Right ventricle myocardium inferior (tissue), 1 donor: ENCODE results near the gene SORBS1. TPM values are rescaled to one million over a fixed set of nuclear protein-coding genes. Genes with fewer than 3 reads are reported as not detected.
A peak's percentile ranks its signal among the peaks of the same experiment; 100 is the strongest.

ENCODE experiments used
- ATAC-seq: fragments of 200-7000 bp; cut with Tn5 transposase; one replicate; pipeline ENCODE4 v1.9.1; 2020; ENCODE audit warnings: mild to moderate bottlenecking, moderate library complexity
- DNase-seq: peaks from one replicate; pipeline ENCODE4 v3.0.0; 2021; ENCODE audit errors: missing footprints
- intact Hi-C: fragments of 100-400 bp; cut with DNase I; formaldehyde crosslinking; loops from one replicate; pipeline ENCODE4 v1.11.0; 2022
- total RNA-seq: library from RNA; stranded (reverse); fragmentation: NEBNext Ultra II Directional; extraction: Animal tissue kit (Norgen Biotek cat#: 25700); gene quantifications from one replicate; pipeline ENCODE4 v1.2.1, GENCODE V29; 2021
- donor health status: DM: no; HTN: yes; CAD: no; lungs with severe emphysema.

SORBS1 gene
- total RNA-seq, 1 donor from 2014 or later, result 666 TPM

DNA sequence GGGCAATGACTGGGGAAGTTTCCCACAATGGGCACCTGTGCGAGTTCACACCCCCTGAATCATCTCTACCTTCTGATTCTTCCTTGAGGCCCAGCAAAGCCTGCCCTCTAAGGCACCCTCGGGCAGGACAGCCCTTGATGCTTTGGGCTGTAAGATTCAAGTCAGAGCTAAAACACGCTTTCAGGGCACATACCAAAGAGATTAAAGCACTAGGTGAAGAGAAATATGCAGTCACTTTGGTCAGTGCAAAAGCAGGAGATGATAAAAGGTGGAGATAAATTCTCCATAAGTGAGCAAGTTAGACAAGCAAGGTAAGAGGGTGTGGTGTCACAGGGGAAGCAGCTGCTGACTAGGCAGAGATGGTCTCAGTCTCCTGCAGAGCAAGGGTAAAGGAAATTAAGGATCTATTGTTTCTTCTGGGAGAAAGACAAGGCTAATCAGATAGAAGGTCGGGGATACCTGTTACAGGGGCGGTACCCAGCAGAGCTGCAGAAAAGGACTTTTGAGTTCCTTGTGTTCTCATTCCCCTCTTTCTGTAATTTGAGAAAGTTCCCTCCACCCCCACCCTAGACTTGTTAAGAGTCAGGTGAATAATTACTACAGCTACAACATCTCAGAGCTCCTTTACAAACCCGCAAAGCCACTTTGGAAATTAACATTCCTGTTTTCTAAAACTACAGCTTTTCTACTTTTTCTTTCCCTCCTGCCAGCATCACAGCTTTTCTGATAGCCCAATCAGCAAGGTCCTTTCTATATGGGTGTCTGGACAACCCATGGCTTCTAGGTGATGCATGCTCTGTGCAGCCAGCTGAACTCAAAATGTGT is 296.7 kb downstream of the SORBS1 start:
- no peak for DNase-seq
- intact Hi-C loops, result no loop called here

DNA sequence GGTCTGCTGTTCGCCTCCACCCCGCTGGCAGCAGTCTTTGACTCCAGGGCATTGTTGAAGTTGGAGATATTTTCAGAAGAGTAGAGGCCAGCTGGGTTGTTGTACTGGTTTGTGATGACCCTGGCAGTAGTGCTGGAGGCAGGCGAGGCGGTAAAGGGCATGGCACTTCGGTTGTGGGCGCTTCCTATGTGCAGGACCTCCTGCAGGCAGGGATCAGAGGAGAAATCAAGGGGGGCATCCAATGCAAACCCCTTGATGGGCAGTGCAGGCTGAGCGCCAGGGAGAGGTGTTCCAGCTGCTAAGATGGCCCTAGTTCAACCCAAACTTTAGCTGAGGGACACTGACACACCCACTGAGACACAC is 297.3 kb downstream of the SORBS1 start:
- DNase-seq, result no peak
- intact Hi-C loops, result no loop called here
- ATAC-seq, result no peak

More for the DNA sequence above, 296.7 kb downstream of the SORBS1 start:
- no peak for ATAC-seq

DNA sequence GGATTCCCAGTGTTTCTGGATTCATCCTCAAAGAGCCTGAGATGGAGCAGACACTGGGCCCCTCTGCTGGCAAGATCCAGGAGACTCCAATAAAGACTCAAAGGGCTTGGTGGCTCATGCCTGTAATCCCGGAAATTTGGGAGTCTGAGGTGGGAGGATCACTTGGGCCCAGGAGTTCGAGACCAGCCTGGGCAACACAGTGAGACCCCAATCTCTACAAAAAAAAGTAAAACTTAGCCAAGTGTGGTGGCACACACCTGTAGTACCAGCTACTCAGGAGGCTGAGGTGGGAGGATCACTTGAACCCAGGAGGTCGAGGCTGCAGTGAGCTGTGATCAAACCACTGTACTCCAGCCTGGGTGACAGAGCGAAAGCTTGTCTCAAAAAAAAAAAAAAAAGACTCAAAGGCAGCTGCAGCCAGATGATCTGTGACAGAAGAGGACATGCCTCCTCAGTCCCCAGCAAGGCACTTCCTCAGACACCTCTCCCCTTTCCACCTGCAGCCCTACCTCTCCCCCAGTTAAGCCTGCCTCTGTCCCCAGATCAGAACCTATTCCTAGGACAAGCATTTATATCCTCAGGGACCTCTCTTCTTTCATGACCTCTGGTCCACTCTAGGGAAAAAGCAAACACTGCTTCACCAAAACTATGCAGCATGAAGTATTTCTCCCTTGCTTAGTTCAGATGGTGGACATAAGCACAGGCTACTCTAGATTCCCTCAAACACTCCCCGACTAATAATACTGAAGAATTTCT is 298.2 kb downstream of the SORBS1 start:
- intact Hi-C loops, result no loop called here
- ATAC-seq (no peak), DNase-seq (no peak)

DNA sequence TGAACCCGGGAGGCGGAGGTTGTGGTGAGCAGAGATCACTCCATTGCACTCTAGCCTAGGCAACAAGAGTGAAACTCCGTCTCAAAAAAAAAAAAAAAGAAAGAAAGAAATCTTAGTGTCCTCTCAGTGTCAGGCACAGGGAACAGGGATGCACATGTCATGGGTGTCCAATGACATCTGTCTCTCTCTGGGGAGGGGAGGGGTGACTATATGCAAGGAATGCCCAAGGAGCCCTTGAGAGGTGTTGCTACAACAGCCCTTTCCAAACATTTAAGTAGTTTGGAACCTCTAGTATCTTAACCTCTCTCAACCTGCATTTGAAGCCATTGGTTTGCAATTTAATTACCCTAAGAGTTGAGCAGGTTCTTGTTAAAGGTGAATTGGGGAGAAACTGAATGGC is 299.2 kb downstream of the SORBS1 start:
- peak; percentile 36 for ATAC-seq
- no peak for DNase-seq
- intact Hi-C loops, result no loop called here

Other genes with a start within 250 kb of the SORBS1 start
- 11.8 TPM for gene ALDH18A1, start 95.3 kb upstream of the SORBS1 start, total RNA-seq
- 9.7 TPM for gene TCTN3, start 132.6 kb upstream of the SORBS1 start, total RNA-seq
- gene ENTPD1, start 194.8 kb upstream of the SORBS1 start, total RNA-seq, result 6.3 TPM